Glutamatergic neuron (in vitro differentiated cells): ENCODE results near the gene MFAP3. TPM values are rescaled to one million over a fixed set of nuclear protein-coding genes. Genes with fewer than 3 reads are reported as not detected.
"Not testable (repeated sequence)": the region's sequence is repeated elsewhere in the genome, so short reads cannot be mapped to it uniquely, and the experiment has no call there.

Experiments
- DNase-seq: peaks from one replicate; pipeline ENCODE4 v3.0.0; 2022
- H3K27ac Mint-ChIP-seq: one replicate; pipeline ENCODE4 v1.8.0; 2020; ENCODE audit warnings: mild to moderate bottlenecking, mixed read lengths, inconsistent platforms; ENCODE audit not compliant: unreplicated experiment
- H3K27me3 Mint-ChIP-seq: one replicate; pipeline ENCODE4 v1.8.0; 2020; ENCODE audit warnings: mild to moderate bottlenecking, moderate library complexity, mixed read lengths, inconsistent platforms; ENCODE audit not compliant: unreplicated experiment
- H3K36me3 Mint-ChIP-seq: one replicate; pipeline ENCODE4 v1.8.0; 2020; ENCODE audit warnings: mild to moderate bottlenecking, mixed read lengths, inconsistent platforms; ENCODE audit not compliant: unreplicated experiment
- H3K4me1 Mint-ChIP-seq: one replicate; pipeline ENCODE4 v1.8.0; 2020; ENCODE audit warnings: mild to moderate bottlenecking, low read depth, mixed read lengths, inconsistent platforms; ENCODE audit not compliant: unreplicated experiment
- H3K4me3 Mint-ChIP-seq: one replicate; pipeline ENCODE4 v1.8.0; 2020; ENCODE audit warnings: mild to moderate bottlenecking, mixed read lengths, inconsistent platforms; ENCODE audit not compliant: unreplicated experiment
- H3K9me3 Mint-ChIP-seq: one replicate; pipeline ENCODE4 v1.8.0; 2020; ENCODE audit warnings: mild to moderate bottlenecking, moderate library complexity, mixed read lengths, inconsistent platforms; ENCODE audit not compliant: unreplicated experiment
- CTCF ChIP-seq: fragments of 200-600 bp; sonication (generic); IDR thresholded peaks from one replicate; pipeline ENCODE4 v1.5.0; 2021; ENCODE audit not compliant: partially characterized antibody, unreplicated experiment
- total RNA-seq: library from RNA; stranded (reverse); fragmentation: NEBNext Ultra II Directional; extraction: Animal tissue kit (Norgen Biotek cat#: 25700); gene quantifications from one replicate; pipeline ENCODE4 v1.2.1, GENCODE V29; 2021; ENCODE audit not compliant: unreplicated experiment

Gene MFAP3
- total RNA-seq, 1 donor from 2014 or later = 45.3 TPM

DNA sequence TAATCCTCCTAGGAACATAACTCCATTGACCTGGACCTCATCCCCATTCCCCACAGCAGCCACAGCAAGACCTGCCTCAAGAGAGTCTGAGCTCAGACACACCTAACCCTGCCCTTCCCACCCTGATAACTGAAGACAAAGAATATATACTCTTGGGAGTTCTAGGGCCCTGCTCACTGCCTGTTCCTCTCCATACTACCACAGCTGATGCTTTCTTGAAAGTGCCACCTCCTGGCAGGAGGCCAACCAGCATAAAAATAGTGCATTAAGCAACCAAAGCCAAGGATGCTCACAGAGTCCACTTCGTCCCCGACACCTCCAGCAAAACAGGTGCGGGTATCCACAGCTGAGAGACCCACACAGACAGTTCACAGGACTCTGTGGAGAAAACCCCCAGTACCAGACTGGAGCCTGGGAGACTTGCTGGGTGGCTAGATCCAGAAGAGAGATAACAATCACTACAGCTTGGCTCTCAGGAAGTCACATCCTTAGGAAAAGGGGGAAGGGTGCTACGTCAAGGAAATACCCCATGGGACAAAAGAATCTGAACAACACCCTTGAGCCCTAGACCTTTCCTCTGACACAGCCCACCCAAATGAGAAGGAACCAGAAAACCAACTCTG is 23.6 kb upstream of the MFAP3 start:
- peaks cover 4% of the 10 kb centered on the region for H3K27me3 Mint-ChIP-seq
- peaks cover 2% of the 10 kb centered on the region for H3K4me1 Mint-ChIP-seq
- TF ChIP-seq CTCF = no peak
- H3K4me3 Mint-ChIP-seq = no peak overlapping the region
- peaks cover 19% of the 10 kb centered on the region for H3K36me3 Mint-ChIP-seq
- peaks cover 3% of the 10 kb centered on the region for H3K9me3 Mint-ChIP-seq
- H3K27ac Mint-ChIP-seq = no peak overlapping the region
- DNase-seq = no peak

GRCh38 chr5:154018919-154019318 is 19.8 kb upstream of the MFAP3 start:
- not testable (repeated sequence) for H3K27ac Mint-ChIP-seq, H3K4me1 Mint-ChIP-seq, H3K4me3 Mint-ChIP-seq, H3K27me3 Mint-ChIP-seq, DNase-seq, H3K9me3 Mint-ChIP-seq
- peaks cover 21% of the 10 kb centered on the region for H3K36me3 Mint-ChIP-seq

DNA sequence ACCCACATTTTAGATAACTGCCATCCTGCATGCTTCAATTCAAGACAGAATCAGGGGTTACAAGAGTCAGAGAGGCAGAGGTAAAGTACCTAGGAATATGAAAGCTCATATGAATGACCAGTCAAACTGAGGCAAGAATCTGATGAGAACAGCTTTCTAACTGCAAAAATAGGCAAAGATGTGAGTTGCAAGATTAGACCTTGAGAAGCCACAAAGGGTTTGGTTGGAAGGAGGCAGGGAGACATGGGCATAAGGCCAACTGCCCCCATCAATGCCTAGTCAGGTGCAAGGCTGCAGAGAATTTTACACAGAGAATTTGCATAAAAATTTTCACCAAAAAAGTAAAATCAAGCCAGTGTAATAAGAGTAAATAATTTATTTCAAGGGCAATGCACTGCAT is 12.8 kb upstream of the MFAP3 start:
- Mint-ChIP-seq H3K4me1 (no peaks in the 10 kb centered on the region), H3K27me3 (no peaks in the 10 kb centered on the region), H3K4me3 (no peak overlapping the region), H3K36me3 (no peaks in the 10 kb centered on the region), H3K27ac (no peak overlapping the region), H3K9me3 (peaks cover 2% of the 10 kb centered on the region)
- DNase-seq = no peak
- TF ChIP-seq CTCF = no peak

DNA sequence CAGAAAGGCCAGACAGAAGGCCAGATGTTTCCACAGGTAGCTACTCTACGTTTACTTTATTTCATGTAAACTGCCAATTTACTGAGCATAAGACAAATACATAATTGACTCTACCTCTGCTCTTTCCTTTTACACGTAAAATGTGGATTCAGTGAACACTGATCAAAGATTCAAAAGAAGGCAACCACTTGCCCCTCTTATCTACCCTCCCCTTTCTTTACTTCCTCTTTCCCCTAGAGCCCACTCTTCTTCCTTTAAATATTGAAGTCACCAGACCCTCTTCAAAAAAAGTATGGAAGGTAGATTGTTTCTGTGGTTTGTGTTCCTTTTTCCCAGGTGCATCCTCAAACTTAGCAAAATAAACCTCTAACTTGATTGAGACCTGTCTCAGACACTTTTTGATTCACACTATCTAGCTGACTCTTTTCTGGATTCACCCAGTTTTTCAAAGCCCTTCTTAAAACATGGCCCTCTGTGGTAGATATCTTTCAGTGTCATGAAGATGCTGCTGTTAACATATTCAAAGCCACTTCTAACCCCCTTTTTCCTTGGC is 6.8 kb upstream of the MFAP3 start:
- no peak overlapping the region for H3K4me3 Mint-ChIP-seq
- H3K9me3 Mint-ChIP-seq = no peaks in the 10 kb centered on the region
- DNase-seq = no peak
- H3K27me3 Mint-ChIP-seq = peaks cover 2% of the 10 kb centered on the region
- TF ChIP-seq CTCF = no peak
- no peaks in the 10 kb centered on the region for H3K4me1 Mint-ChIP-seq
- H3K27ac Mint-ChIP-seq = no peak overlapping the region
- H3K36me3 Mint-ChIP-seq = no peaks in the 10 kb centered on the region

- H3K36me3 Mint-ChIP-seq = no peaks in the 10 kb centered on the region
- H3K4me1 Mint-ChIP-seq = peaks cover 5% of the 10 kb centered on the region
- no peak for TF ChIP-seq CTCF
- no peak for DNase-seq
- H3K27me3 Mint-ChIP-seq = peaks cover 4% of the 10 kb centered on the region
- peaks cover 7% of the 10 kb centered on the region for H3K9me3 Mint-ChIP-seq
- H3K4me3 Mint-ChIP-seq = no peak overlapping the region
- no peak overlapping the region for H3K27ac Mint-ChIP-seq
Measured at GRCh38 chr5:154034944-154035343, 3.8 kb upstream of the MFAP3 start.
